GM19238 (cell line): ENCODE data around the gene PPP3CA.
"Not testable (repeated sequence)": the region's sequence is repeated elsewhere in the genome, so short reads cannot be mapped to it uniquely, and the experiment has no call there.

Experiments
- DNase-seq: peaks from one replicate; pipeline ENCODE4 v3.0.0; 2011; ENCODE audit warnings: low spot score; ENCODE audit not compliant: insufficient read length

Gene PPP3CA

DNA sequence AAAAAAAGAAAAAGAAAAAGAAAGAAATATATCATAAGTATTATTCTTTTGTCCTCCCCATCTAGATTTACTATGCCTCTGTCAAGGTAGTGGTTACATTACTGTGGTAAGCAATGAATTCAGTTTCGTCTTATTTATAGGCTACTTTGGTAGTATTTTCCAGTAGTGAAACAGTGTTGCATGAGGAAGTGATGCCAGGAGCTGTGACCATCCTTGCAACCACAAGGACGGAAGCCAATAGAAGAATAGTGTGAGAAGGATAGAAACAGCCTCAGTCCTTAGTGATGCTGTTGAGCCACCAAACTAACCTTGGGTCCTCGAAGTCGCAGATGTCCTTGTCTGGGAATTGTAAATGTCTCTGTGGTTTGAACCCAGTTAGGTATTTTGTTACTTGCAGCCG, 328.5 kb downstream of the PPP3CA start:
- no peak for DNase-seq

DNA sequence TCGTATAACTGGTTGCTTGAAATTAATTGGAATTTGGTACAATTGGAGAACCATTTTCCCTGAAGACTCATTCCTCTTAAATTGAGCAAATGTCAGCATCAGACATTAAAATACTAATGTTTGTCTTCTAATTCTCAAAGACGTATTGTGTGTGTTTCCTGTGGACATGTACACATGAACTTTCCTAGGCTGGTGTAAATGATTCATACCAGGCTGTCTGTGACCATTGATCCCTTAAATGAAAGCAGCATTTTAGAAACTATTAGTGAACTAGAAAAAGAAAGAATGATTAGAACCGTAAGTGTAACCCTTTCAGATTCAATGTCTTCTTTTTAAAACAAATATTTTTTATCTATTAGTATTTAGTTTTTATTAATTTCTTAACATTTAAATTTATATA, 332.9 kb downstream of the PPP3CA start:
- no peak for DNase-seq

DNA sequence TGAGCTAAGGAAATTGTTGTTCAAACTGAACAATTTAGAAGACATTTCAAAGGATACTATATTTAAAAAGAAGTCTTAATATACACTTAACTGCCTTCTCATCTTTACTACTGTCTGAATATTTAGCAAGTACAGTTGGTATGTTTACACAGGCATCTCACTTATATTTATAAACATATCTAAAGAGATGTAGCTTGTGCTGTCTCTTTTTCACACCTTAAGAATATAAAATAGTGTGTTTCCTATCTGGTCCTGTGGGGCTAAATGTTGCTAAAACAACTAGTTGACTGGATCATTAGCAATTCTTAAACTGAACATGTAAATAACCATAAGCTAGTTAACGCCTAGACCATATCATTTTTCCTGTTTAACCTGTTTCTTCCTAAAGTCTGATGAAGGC, 336.3 kb downstream of the PPP3CA start:
- DNase-seq = no peak

DNA sequence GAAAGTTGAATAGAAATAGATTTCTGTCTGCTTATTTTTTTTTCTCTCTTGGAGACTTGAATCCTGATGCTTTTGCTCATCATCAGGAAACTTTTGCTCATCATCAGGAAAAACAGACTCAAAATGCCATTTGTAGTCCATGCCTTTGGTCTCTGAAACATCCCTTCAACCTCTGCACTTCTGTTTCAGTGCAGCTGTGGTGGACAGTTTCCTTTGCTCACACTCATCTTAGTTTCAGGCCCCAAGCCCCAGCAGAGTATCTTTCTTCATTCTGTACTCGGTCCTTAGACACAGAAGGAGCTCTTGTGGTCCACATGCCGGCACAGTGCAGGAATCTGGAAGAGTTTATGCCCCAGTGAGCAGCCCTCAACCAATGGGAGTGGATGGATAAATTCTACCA, 337.9 kb downstream of the PPP3CA start:
- no peak for DNase-seq

DNA sequence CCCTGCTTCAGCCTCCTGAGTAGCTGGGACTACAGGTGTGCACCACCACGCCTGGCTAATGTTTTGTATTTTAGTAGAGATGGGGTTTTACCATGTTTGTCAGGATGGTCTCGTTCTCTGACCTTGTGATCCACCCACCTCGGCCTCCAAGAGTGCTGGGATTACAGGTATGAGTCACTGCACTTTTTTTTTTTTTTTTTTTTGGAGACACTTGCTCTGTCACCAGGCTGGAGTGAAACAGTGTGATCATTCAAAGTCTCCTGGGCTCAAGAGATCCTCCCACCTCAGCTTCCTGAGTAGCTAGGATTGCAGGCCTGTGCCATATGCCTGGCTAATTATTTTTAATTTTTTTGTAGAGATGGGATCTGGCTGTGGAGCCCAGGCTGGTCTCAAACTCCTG, 338.8 kb downstream of the PPP3CA start:
- DNase-seq = no peak

DNA sequence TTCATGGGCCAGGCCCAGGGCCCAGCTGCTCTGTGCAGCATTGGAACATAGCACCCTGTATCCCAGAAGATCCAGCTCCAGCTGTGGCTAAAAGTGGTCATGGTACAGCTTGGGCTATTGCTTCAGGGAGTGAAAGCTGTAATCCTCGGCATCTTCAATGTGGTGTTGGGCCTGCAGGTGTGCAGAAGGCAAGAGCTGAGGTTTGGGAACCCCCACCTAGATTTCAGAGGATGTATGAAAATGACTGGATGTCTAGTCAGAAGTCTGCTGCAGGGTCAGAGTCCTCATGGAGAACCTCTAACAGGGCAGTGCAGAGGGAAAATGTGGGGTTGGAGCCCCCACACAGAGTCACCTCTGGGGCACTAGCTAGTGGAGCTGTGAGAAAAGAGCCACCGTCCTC, 341.7 kb downstream of the PPP3CA start:
- DNase-seq = no peak

DNA sequence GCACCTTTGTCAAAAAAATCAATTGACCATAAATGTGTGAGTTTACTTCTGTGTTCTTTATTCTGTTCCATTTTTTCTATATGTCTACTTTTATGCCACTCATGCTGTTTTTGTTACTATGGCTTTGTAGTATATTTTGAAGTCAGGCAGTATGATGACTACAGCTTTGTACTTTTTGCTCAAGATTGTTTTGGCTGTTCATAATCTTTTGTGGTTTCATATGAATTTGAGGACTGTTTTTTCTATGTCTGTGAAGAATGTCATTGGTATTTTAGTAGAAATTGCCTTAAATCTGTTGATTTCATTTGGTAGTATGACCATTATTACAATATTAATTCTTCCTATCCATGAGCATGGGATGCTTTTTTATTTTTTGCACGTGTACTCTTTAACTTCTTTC, 346.8 kb downstream of the PPP3CA start:
- DNase-seq = no peak

DNA sequence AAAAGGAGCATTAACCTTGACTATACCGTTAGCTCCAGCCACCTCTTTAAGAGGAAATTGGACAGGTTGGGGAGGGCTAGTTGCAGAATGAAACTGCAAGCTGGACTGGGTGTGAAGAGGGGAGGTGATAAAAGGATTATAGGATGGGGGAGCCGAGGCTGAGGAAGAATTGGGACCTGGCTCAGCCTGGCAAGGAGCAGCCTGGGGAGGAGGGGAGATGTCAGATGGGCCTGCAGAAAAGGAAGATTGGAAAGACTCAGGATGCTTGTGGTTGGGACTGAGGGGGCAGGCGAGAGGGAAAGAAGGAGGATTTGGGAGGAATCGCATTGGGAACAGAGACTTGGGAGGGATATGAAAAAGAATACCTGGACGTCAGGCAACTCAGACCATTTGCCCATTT, 351.7 kb downstream of the PPP3CA start:
- no peak for DNase-seq

DNA sequence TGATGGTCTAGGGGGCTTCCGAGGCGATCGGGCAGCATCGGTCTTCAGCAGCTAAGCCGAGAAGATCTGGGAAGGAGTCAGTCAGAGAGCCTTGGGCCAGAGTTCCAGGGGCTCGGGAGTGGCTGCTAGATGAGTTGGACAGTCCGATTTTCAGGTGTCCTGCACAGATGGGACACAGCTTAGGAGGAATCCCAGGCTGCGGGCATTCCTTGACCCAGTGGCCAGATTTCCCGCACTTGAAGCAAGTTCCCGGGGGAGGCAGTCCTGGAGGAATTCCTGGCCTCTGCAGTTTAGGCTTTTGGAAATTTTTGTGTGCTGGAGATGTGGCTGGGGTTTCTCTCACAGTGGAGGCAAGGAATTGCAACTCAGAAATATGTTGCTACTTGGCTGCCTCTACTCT, 352.3 kb downstream of the PPP3CA start:
- not testable (repeated sequence) for DNase-seq

DNA sequence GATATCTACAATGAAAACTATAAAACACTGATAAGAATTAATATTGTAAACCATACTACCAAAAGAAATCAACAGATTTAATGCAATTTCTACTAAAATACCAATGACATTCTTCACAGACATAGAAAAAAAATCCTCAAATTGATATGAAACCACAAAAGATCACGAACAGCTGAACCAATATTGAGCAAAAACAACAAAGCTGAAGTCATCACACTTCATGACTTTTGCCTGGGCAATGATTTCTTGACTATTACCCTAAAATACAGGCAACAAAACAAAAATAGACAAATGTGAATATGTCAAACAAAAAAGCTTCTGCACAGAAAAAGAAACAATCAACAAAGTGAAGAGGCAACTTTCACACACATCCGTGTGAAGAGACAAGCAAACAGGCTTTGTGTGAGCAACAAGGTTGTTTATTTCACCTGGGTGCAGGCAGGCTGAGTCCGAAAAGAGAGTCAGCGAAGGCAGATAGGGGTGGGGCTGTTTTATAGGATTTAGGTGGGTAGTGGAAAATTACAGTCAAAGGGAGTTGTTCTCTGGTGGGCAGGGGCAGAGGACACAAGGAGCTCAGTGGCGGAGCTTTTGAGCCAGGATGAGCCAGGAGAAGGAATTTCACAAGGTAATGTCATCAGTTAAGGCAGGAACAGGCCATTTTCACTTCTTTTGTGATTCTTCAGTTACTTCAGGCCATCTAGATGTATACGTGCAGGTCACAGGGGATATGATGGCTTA, 355.8 kb downstream of the PPP3CA start:
- DNase-seq = not testable (repeated sequence)

DNA sequence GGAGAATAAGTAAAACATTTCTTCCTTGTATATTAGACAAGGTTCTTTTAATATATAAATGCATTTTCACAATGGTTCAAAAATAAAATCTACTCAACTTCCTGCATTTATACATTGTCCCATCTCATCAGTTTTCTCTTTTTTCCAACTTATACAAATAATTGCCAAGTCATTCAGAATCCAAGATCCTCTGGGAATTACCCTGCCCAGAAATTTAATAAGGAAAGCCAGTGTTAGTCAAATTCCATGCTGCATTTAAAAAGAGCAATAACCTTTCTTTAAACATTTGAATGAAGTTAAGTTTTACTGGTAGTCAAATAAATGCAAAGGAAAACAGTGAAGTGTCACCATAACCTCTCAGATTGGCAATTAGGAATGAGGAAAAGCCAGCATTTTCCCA, 357.9 kb downstream of the PPP3CA start:
- no peak for DNase-seq

DNA sequence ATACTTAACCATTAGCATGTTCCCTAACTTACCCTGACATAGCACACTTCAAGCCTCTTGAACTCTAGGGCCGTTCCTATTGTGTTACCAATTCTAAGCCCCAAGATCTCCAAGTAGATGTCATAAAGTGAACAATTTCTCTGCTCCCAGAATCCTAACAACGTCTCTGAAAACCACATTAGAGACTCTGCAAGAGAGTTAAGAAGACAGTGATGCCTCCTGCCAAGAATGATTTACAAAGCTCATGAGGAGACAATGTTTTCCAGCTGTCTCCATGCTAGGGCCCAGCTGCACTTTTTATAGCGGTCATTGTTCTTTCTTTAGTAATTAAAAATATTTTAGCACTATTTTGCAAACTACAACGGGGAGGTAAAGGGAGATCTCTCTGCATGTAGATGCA, 358.4 kb downstream of the PPP3CA start:
- no peak for DNase-seq

DNA sequence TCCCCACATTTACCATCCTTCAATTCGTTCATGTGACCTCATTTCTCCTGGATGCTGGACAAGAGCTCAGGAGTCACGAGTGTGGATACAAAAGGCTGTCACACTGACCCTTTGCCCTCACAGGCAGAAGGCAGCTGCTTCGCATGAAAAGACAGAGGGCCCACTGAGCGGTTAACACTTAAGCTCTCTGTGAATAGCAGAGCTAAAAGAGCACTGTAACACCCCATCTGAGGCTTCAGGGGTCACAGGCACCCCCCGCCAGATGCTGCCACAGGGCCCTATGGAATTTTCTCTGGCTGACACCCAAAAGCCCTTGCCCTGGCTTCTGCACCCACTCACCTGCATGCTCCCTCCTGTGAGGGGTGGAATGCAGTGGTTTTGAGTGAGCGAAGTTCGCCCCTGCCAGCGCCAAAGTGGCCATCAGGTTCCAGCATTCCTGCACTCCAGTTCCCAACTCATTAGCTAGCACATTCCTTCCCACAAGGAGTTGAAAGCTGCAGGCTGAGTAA, 360.9 kb downstream of the PPP3CA start:
- DNase-seq = no peak

DNA sequence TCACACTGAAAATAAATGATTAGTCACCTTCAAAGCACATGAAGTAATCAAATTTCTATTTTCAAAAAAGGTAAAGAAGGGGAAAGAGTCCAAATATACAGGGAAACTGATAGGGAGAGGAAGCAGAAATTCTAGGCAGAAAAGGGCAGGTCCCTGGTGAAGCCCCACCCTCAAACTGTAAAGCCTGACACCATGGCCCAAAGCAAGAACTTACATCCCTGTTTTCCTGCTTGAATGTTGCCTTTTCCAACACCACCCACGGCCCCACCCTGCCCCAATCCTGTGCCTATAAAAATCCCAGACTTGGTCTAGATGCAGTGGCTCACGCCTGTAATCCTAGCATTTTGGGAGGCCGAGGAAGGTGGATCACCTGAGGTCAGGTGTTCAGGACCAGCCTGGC, 361.8 kb downstream of the PPP3CA start:
- DNase-seq = no peak

DNA sequence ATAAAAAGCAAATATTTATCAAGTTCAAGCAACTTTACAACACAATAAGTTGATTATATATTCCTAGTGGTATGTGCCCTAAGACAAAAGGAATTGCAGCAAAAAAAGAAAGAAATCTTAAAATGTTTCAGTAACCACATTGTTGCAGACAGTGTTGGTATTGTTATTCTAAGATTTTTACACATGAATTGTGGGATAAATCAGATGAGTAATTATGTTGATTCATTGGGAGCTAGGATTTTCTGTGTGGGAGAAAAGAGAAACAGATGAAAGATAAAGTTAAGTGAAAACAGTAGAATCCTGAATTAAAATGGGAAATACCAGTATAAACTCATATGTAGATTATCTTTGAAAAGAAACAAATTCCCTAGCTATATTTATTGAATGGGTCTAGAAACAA, 362.4 kb downstream of the PPP3CA start:
- no peak for DNase-seq

DNA sequence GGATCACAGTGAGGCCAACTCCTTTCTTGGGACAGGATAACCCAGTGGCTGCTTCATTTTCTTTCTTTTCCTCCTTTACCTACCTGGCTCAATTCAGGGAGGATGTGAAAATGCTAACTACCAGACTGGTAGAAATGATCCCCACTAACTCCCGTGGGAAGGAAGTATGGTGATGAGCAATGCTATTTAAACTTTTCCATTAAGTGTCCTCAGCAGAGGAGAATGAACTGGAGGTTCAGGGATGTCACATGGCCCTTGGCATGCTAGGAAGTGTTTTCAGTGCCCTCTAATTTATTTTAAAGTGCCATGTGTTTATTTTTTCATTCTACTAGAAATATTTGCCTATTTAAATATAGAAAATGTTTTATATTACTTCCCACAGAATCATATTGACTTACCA, 363.9 kb downstream of the PPP3CA start:
- no peak for DNase-seq

DNA sequence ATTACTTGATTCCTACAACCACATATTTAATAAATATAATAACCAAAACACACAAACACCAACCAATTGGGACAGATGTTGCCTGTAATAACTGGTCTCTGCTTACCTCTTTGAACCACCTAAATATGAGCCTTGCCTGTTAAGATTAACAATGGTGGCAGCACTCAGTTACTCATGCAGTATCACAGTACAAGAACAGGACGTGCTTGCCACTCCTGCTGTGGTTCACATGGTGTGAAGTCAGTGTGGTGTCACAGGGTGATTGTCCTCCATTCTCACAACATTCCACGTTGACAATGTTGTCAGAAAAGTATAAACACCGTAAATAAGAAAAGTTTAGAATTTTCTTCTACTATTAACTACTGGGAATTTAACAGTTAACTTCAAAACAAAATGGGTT, 365.0 kb downstream of the PPP3CA start:
- DNase-seq = no peak

DNA sequence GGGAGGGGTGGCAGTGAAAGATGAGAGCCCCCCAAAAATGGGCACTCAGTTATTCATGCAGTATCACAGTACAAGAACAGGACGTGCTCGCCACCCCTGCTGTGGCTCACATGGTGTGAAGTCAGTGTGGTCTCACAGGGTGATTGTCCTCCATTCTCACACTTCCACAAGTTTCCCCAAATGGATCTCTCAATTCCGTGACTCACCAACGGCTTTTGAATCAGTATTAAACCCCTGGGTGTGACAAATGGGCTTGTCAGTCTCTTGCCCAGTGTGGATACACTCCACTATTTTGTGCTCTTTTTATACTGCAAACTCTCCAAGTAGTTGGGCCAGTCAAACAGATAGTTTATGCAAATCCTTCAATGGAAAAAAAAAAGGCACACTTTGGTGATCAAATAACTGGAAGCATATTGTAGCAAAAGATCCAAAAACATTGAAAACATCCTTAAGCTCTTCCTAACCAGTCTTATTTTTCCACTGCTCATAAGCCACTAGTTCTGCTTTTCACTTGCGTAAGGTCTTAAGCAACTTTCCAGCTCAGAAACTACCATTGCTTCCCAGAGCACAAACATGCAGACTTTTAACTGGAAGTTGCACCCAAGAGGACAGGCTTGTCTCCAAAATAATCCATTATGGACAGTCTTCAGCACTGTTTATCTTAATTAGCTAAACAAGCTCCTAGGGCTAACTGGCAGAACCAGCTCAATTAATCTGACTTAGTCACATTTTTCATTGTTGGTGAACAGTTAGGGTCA, 365.7 kb downstream of the PPP3CA start:
- DNase-seq = no peak

DNA sequence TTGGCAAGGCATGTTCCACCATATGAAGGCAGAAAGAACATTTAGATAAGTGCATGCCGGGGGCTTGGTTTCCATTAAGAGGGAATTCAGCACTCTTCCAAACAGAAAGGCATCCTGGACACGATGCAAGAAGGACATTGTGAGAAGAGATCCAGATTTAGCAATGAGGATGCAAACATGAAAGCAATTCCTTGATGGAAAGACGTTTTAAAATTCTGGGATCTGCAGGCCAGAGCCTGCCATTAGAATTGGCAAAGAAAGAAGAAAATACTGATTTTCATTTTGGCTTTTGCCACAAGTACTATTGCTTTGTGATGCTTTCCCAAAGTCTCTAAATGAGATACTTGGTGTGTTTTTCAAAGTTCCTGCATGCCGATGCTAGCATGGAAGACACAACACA, 367.6 kb downstream of the PPP3CA start:
- DNase-seq = no peak

DNA sequence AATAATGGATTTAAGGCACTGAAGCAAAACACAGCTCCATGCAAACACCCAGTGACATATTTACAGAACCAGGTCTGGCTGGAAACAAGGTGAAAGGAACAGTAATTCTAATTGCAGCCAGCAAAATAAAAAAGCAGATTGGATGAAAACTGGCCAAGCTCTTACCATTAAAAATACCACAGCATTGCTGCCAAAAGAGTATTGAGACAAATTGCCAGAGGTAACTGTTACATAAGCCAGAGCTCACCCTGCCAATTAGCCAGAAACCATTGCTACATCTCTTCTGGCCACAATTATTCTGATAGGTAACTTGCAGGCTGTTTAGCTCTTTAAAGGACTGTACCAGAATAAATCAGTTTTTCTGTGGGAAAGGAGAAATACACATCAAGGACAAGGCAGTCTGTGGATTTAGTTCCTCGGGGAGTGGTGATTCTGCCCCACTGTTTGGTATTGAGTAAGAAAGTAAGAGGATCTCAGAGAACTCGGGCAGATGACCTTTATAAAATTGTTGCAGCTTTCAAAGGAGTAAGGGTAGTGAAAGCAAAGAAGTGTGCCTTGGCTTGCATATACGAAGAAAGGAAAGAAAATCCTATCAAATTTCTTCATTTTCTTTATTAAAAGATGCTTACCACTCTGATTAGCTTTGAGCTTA, 369.5 kb downstream of the PPP3CA start:
- no peak for DNase-seq

DNA sequence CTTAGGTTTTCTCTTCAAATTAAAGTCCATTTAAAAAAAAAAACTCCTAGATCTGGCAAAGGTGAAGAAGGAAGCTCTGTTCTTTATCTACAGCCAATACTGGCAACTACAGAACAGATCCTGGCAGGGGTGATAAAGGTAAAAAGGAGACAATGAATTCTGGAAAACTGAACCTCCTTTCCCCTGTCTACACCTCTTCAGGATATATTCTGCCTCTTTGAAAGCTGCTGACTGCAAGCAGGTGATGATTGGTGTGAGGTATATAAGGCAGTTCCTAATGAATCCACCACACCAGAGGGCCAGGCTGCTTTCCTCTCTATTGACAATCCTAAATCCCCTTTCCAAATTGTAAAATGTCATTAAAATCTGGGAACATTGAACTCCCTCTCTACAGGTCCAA, 370.1 kb downstream of the PPP3CA start:
- DNase-seq = no peak
